Skeletal muscle tissue (tissue), 4 donors: ENCODE measurements around the gene SYNPO2. TPM values are rescaled to one million over a fixed set of nuclear protein-coding genes. Genes with fewer than 3 reads are reported as not detected.
"Not testable (repeated sequence)": the region's sequence is repeated elsewhere in the genome, so short reads cannot be mapped to it uniquely, and the experiment has no call there.

Experiments used
- H3K27ac ChIP-seq: one replicate; pipeline ENCODE4 v1.7.0; 2013; ENCODE audit warnings: mild to moderate bottlenecking, low read depth, low read length, inconsistent platforms
- H3K27me3 ChIP-seq, 3 donors: one replicate each; pipeline ENCODE4 v1.7.0; 2013; ENCODE audit warnings: low read length in 3 of 3; ENCODE audit not compliant: control insufficient read depth in 3 of 3, insufficient read depth in 3 of 3
- H3K36me3 ChIP-seq, 3 donors: one replicate each; pipeline ENCODE4 v1.7.0; 2013; ENCODE audit warnings: low read length in 3 of 3; ENCODE audit not compliant: control insufficient read depth in 3 of 3, insufficient read depth in 3 of 3
- H3K4me1 ChIP-seq, 3 donors: one replicate each; pipeline ENCODE4 v1.7.0; 2013; ENCODE audit warnings: low read length in 3 of 3, mild to moderate bottlenecking in 3 of 3; ENCODE audit not compliant: control insufficient read depth in 3 of 3, insufficient read depth in 3 of 3
- H3K4me3 ChIP-seq, 3 donors: one replicate each; pipeline ENCODE4 v1.7.0; 2013; ENCODE audit warnings: low read length in 3 of 3
- H3K9ac ChIP-seq, 3 donors: one replicate each; pipeline ENCODE4 v1.7.0; 2013; ENCODE audit warnings: low read length in 3 of 3, mild to moderate bottlenecking in 3 of 3, moderate library complexity in 2 of 3, low read depth in 1 of 3
- H3K9me3 ChIP-seq, 3 donors: one replicate each; pipeline ENCODE4 v1.7.0; 2013; ENCODE audit warnings: low read length in 3 of 3; ENCODE audit not compliant: control insufficient read depth in 3 of 3
- total RNA-seq: library from RNA; depleted of rRNA; stranded (reverse); fragments of >200 nt; gene quantifications from one replicate; pipeline ENCODE4 v1.2.3, GENCODE V29; 2014
- donor health status: Osteomylitis.

Gene SYNPO2
- total RNA-seq, 1 donor from 2014 or later: 34.4 TPM

DNA sequence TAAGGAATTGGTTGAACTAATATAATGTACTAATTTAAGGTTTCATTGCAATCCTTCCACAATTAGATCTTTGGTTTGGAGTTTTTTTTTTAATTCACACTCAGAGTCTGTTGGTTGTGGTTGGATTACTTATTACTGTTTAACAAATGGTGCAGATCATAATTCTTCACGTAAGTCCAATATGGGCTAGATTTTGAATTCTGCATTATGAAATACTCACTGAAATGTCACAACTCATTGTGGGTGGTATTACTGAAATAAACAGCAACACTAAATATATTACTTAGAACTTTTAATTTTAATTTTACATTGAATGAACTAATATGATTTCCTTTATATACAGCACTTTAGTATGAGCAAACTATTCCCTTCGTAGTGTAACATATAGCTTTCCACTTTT lies 152.7 kb downstream of the SYNPO2 start:
- Histone ChIP-seq H3K9me3 (no peaks in the 10 kb centered on the region), H3K9ac (peak overlapping the region; percentile 41 to 73 (median 50)), H3K27me3 (no peaks in the 10 kb centered on the region), H3K36me3 (no peaks in the 10 kb centered on the region), H3K4me1 (peaks cover 22 to 39% (median 23%) of the 10 kb centered on the region in 3 donors), H3K27ac (peak overlapping the region; percentile 97), H3K4me3 (peak overlapping the region in 1 of 3 donors; percentile 45)

GRCh38 chr4:119041951-119042560 lies 153.4 kb downstream of the SYNPO2 start:
- peaks cover 26 to 36% (median 28%) of the 10 kb centered on the region in 3 donors for H3K4me1 ChIP-seq
- H3K4me3 ChIP-seq: peak overlapping the region in 1 of 3 donors; percentile 45
- H3K36me3 ChIP-seq: no peaks in the 10 kb centered on the region
- H3K27ac ChIP-seq: peak overlapping the region; percentile 97
- H3K9ac ChIP-seq: peak overlapping the region; percentile 41 to 73 (median 50)
- no peaks in the 10 kb centered on the region for H3K9me3 ChIP-seq
- H3K27me3 ChIP-seq: no peaks in the 10 kb centered on the region

GRCh38 chr4:119046263-119046662 lies 157.6 kb downstream of the SYNPO2 start:
- Histone ChIP-seq H3K4me3 (peak overlapping the region in 1 of 3 donors; percentile 6), H3K36me3 (no peaks in the 10 kb centered on the region), H3K27ac (peak overlapping the region; percentile 91), H3K9me3 (no peaks in the 10 kb centered on the region), H3K4me1 (peaks cover 15 to 20% (median 16%) of the 10 kb centered on the region in 3 donors), H3K9ac (peak overlapping the region; percentile 2 to 58 (median 18)), H3K27me3 (no peaks in the 10 kb centered on the region)

DNA sequence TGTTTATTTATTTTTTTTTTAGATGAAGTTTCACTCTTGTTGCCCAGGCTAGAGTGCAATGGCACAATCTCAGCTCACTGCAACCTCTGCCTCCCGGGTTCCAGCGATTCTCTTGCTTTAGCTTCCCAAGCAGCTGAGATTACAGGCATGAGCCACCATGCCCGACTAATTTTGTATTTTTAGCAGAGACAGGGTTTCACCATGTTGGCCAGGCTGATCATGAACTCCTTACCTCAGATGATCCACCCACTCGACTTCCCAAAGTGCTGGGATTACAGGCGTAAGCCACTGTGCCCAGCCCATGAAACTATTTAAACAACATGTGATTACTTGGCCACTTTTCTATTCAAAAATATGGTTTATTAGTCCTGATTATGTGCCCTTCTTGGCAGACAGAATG lies 158.4 kb downstream of the SYNPO2 start:
- H3K27ac ChIP-seq: peak overlapping the region; percentile 91
- not testable (repeated sequence) for H3K9ac ChIP-seq, H3K27me3 ChIP-seq, H3K9me3 ChIP-seq, H3K4me3 ChIP-seq, H3K36me3 ChIP-seq
- H3K4me1 ChIP-seq: peaks cover 9 to 15% (median 15%) of the 10 kb centered on the region in 3 donors

GRCh38 chr4:119048446-119048845 lies 159.8 kb downstream of the SYNPO2 start:
- no peaks in the 10 kb centered on the region for H3K9me3 ChIP-seq
- no peaks in the 10 kb centered on the region for H3K36me3 ChIP-seq
- H3K9ac ChIP-seq: no peak overlapping the region
- H3K4me3 ChIP-seq: no peak overlapping the region
- peaks cover 4 to 15% (median 10%) of the 10 kb centered on the region in 3 donors for H3K4me1 ChIP-seq
- no peaks in the 10 kb centered on the region for H3K27me3 ChIP-seq
- H3K27ac ChIP-seq: no peak overlapping the region

- H3K9ac ChIP-seq: no peak overlapping the region
- H3K27ac ChIP-seq: no peak overlapping the region
- H3K4me1 ChIP-seq: peaks cover 4 to 15% (median 10%) of the 10 kb centered on the region in 3 donors
- no peaks in the 10 kb centered on the region for H3K27me3 ChIP-seq
- no peak overlapping the region for H3K4me3 ChIP-seq
- no peaks in the 10 kb centered on the region for H3K9me3 ChIP-seq
- no peaks in the 10 kb centered on the region for H3K36me3 ChIP-seq
Measured at GRCh38 chr4:119049342-119049741, 160.7 kb downstream of the SYNPO2 start.

DNA sequence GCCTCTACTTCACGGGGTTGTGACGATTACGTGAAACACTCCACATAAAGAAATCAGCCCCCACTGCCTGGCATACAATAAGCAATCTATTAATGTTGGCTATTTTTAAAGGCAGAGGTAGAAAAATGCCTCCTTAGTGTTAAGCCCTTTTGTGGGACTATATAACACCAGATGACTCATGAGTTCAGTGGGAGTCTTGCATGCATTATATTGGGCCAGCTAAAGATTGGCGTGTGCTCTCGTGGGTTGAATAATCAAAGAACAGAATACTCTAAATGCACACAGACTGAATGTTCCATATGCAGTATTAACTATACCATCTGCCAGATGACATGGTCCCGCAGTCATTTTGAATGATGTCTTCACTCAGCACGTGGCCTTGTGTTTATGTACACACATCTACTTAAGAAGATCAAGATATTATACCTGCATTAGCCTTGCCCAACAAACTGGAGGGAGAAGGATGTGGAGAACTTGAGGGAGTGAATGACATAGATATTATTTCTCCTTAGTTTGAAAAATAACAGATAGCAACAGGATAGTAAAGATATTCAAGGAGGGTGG lies 162.0 kb downstream of the SYNPO2 start:
- Histone ChIP-seq H3K27ac (no peak overlapping the region), H3K9ac (no peak overlapping the region), H3K4me3 (no peak overlapping the region), H3K4me1 (peaks cover 4 to 15% (median 10%) of the 10 kb centered on the region in 3 donors), H3K27me3 (no peaks in the 10 kb centered on the region), H3K9me3 (no peaks in the 10 kb centered on the region), H3K36me3 (no peaks in the 10 kb centered on the region)

DNA sequence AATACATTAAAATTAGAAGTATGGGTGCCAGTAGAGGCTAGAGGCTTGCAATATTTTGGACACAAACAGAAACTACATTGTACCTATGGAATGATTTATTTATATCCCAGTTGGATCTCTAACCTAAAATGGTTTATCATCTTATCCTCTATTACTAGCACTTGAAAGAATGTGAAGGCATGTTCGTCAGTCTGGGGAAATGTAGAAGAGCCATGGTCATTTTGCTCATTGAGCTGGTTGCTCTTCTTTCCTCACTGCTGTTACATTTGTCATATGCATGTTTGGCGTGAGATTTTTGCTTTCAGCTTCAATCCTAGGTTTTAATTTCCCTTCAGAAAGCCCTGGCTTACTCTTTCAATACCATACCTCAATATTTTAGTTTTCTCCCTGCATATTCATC lies 164.6 kb downstream of the SYNPO2 start:
- Histone ChIP-seq H3K4me3 (no peak overlapping the region), H3K4me1 (no peaks in the 10 kb centered on the region), H3K27ac (no peak overlapping the region), H3K27me3 (no peaks in the 10 kb centered on the region), H3K36me3 (no peaks in the 10 kb centered on the region), H3K9me3 (no peaks in the 10 kb centered on the region), H3K9ac (no peak overlapping the region)

- no peak overlapping the region for H3K27ac ChIP-seq
- no peaks in the 10 kb centered on the region for H3K27me3 ChIP-seq
- H3K4me3 ChIP-seq: no peak overlapping the region
- H3K9me3 ChIP-seq: no peaks in the 10 kb centered on the region
- no peaks in the 10 kb centered on the region for H3K4me1 ChIP-seq
- H3K36me3 ChIP-seq: no peaks in the 10 kb centered on the region
- no peak overlapping the region for H3K9ac ChIP-seq
Measured at GRCh38 chr4:119053997-119054396, 165.3 kb downstream of the SYNPO2 start.

DNA sequence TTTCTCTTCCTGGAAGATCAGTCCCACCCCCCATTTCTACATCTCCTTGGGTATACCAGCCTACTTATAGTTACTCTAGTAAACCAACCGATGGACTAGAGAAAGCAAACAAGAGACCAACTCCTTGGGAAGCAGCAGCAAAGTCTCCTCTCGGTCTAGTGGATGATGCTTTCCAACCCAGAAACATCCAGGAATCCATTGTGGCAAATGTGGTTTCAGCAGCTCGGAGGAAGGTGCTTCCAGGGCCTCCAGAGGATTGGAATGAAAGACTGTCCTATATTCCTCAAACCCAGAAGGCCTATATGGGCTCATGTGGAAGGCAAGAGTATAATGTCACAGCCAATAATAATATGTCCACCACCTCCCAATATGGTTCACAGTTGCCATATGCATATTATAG lies 168.8 kb downstream of the SYNPO2 start:
- Histone ChIP-seq H3K27me3 (no peaks in the 10 kb centered on the region), H3K4me1 (no peaks in the 10 kb centered on the region), H3K9ac (no peak overlapping the region), H3K36me3 (no peaks in the 10 kb centered on the region), H3K27ac (no peak overlapping the region), H3K4me3 (no peak overlapping the region), H3K9me3 (no peaks in the 10 kb centered on the region)
